Left ventricle myocardium inferior (tissue), 1 donor: Measurements from ENCODE around the gene SRGAP2. TPM values are rescaled to one million over a fixed set of nuclear protein-coding genes. Genes with fewer than 3 reads are reported as not detected.
"Not testable (repeated sequence)": the region's sequence is repeated elsewhere in the genome, so short reads cannot be mapped to it uniquely, and the experiment has no call there.

Source experiments
- DNase-seq: peaks from one replicate; pipeline ENCODE4 v3.0.0-alpha.2; 2020
- H3K27ac ChIP-seq: fragments of 200-600 bp; replicated peaks from 2 replicates; pipeline ENCODE4 v1.8.0; 2021
- H3K27me3 ChIP-seq: fragments of 200-600 bp; 2 replicates; pipeline ENCODE4 v1.8.0; 2021; ENCODE audit warnings: low read depth
- H3K36me3 ChIP-seq: fragments of 200-600 bp; 2 replicates; pipeline ENCODE4 v1.8.0; 2021
- H3K4me1 ChIP-seq: fragments of 200-600 bp; 2 replicates; pipeline ENCODE4 v1.8.0; 2021
- H3K4me3 ChIP-seq: fragments of 200-600 bp; 2 replicates; pipeline ENCODE4 v1.8.0; 2021; ENCODE audit warnings: mild to moderate bottlenecking, moderate library complexity
- H3K9me3 ChIP-seq: fragments of 200-600 bp; replicated peaks from 2 replicates; pipeline ENCODE4 v1.8.0; 2021
- intact Hi-C: fragments of 100-400 bp; cut with micrococcal nuclease; formaldehyde crosslinking; loops from one replicate; pipeline ENCODE4 v1.11.0; 2022
- total RNA-seq: library from RNA; stranded (reverse); fragmentation: NEBNext Ultra II Directional; extraction: Animal tissue kit (Norgen Biotek cat#: 25700); gene quantifications from one replicate; pipeline ENCODE4 v1.2.1, GENCODE V29; 2021
- donor health status: DM: no; HTN: yes; CAD: no; lungs with severe emphysema.

Gene SRGAP2
- total RNA-seq, 1 donor from 2014 or later, result 15.6 TPM

GRCh38 chr1:206243335-206243734, 40.0 kb downstream of the SRGAP2 start:
- H3K4me1 ChIP-seq, H3K4me3 ChIP-seq, H3K36me3 ChIP-seq, H3K27ac ChIP-seq, intact Hi-C loops, H3K9me3 ChIP-seq, H3K27me3 ChIP-seq, DNase-seq: not testable (repeated sequence)

DNA sequence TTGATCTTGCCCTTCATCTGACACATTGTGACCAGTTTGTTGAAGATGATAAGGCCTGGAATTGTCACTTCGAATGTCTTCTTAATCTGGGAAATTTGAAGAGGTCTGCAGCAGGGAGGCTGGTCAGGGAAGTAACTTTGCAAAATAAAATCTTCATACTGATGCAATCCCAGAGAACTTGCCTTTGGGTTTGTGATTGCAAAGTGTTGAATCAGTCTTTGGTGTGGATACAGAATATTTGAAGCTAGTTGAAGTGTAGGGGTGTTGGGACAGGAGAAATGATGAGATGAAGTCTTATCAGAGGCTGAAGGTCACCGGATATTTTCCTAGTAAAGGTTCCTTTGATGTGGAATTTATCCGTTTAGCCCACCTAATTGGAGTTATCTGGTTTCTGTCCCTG, 42.1 kb downstream of the SRGAP2 start:
- H3K9me3 ChIP-seq, intact Hi-C loops, H3K27ac ChIP-seq, H3K27me3 ChIP-seq, DNase-seq, H3K4me1 ChIP-seq, H3K4me3 ChIP-seq, H3K36me3 ChIP-seq: not testable (repeated sequence)

GRCh38 chr1:206246129-206246886, 43.0 kb downstream of the SRGAP2 start:
- DNase-seq, intact Hi-C loops, H3K4me3 ChIP-seq: not testable (repeated sequence)

GRCh38 chr1:206250953-206251681, 47.8 kb downstream of the SRGAP2 start:
- H3K27ac ChIP-seq, H3K36me3 ChIP-seq, DNase-seq, intact Hi-C loops, H3K9me3 ChIP-seq, H3K4me3 ChIP-seq, H3K4me1 ChIP-seq, H3K27me3 ChIP-seq: not testable (repeated sequence)

More at GRCh38 chr1:206246129-206246886, 43.0 kb downstream of the SRGAP2 start:
- not testable (repeated sequence) for H3K27ac ChIP-seq, H3K36me3 ChIP-seq, H3K9me3 ChIP-seq, H3K4me1 ChIP-seq, H3K27me3 ChIP-seq

DNA sequence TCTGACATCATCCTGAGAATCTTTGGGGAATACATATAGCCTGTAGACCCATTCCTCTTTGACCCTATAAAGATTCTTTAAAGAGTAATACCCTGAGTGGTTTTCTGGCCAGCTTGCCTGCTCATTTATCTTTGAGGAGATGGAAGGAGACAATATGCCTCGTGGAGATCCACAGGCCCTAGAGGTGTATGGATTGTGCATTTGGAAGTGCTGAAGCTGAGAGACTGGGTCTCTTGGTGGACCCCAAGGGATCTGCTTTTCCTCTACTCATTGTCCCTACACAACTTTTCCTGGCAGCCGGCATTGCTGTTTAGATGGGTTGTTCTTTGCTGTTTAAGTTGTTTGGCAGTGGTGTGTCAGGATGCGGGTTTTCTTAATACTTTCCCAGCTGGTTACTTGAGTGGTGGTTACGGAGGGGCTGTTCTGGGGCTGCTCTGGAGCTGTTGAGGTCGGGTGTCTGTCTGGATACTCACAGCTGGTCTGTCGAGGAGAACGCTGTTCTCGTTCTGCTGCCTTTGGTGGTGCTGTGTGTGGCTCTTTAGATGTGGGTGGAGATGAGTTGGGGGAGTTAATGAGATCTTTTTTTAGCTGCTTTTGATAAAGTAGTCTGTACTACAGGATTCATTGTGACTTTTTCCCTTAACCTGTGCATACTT, 49.5 kb downstream of the SRGAP2 start:
- H3K9me3 ChIP-seq, H3K4me3 ChIP-seq, DNase-seq, H3K36me3 ChIP-seq, H3K27me3 ChIP-seq, intact Hi-C loops, H3K27ac ChIP-seq, H3K4me1 ChIP-seq: not testable (repeated sequence)

Other genes starting within 250 kb of the SRGAP2 start
- gene RAB7B, start 200.1 kb upstream of the SRGAP2 start, total RNA-seq, result 1.4 TPM
- gene CTSE, start 179.6 kb upstream of the SRGAP2 start, total RNA-seq, result not detected
- gene RHEX, start 150.4 kb upstream of the SRGAP2 start, total RNA-seq, result 0.44 TPM
- not detected for gene AVPR1B, start 86.2 kb upstream of the SRGAP2 start, total RNA-seq
- not detected for gene FAM72A, start 702 bp upstream of the SRGAP2 start, total RNA-seq